PC-3 (cell line): ENCODE measurements around the gene DSCAM. TPM values are rescaled to one million over a fixed set of nuclear protein-coding genes. Genes with fewer than 3 reads are reported as not detected.

ENCODE experiments used
- ATAC-seq: fragments of 200-7000 bp; cut with Tn5 transposase; 2 replicates; pipeline ENCODE4 v1.9.1; 2020; ENCODE audit warnings: mild to moderate bottlenecking, moderate library complexity
- BruUV-seq: library from RNA; stranded (reverse); fragments of 400-500 nt; replicated peaks from 2 replicates; lab custom pipeline; 2021; lab: Mats Ljungman, UMichigan
- CTCF ChIA-PET: fragments of 300-600 bp; sonication (Branson Sonifier 250); formaldehyde crosslinking; loops from one replicate; lab custom pipeline; 2022; ENCODE audit warnings: antibody characterized with exemption; lab: Charles Lee
- POLR2A ChIA-PET: fragments of 300-600 bp; sonication (Branson Sonifier 250); formaldehyde crosslinking; loops from one replicate; lab custom pipeline; 2022; ENCODE audit warnings: antibody characterized with exemption; ENCODE audit not compliant: unreplicated experiment; lab: Charles Lee
- DNase-seq: peaks from one replicate; pipeline ENCODE4 v3.0.0-alpha.2; 2015
- H2AFZ ChIP-seq: fragments of 300-600 bp; sonication (generic); 2 replicates; pipeline ENCODE4 v1.6.0; 2016; ENCODE audit warnings: antibody characterized with exemption, low read length
- H3F3A ChIP-seq: fragments of 300-600 bp; sonication (generic); one replicate; pipeline ENCODE4 v1.6.0; 2017; ENCODE audit warnings: antibody characterized with exemption, low read length, control low read depth, mild to moderate bottlenecking; ENCODE audit not compliant: unreplicated experiment
- H3K27ac ChIP-seq: fragments of 300-600 bp; sonication (generic); 2 replicates; pipeline ENCODE4 v1.5.1; 2016; ENCODE audit warnings: mild to moderate bottlenecking, low read length
- H3K27me3 ChIP-seq: fragments of 300-600 bp; sonication (generic); 2 replicates; pipeline ENCODE4 v1.6.1; 2016; ENCODE audit warnings: low read length, mixed read lengths
- H3K36me3 ChIP-seq: fragments of 300-600 bp; sonication (generic); 2 replicates; pipeline ENCODE4 v1.6.1; 2016; ENCODE audit warnings: low read depth, mixed run types, low read length, mixed read lengths
- H3K4me1 ChIP-seq: fragments of 300-600 bp; sonication (generic); 2 replicates; pipeline ENCODE4 v1.5.1; 2016; ENCODE audit warnings: low read length; ENCODE audit not compliant: insufficient read depth
- H3K4me2 ChIP-seq: fragments of 300-600 bp; sonication (generic); 2 replicates; pipeline ENCODE4 v1.6.0; 2016; ENCODE audit warnings: low read length
- H3K4me3 ChIP-seq: fragments of 300-600 bp; sonication (generic); 2 replicates; pipeline ENCODE4 v1.5.1; 2016; ENCODE audit warnings: mild to moderate bottlenecking, low read length, mixed read lengths
- H3K79me2 ChIP-seq: fragments of 300-600 bp; sonication (generic); 2 replicates; pipeline ENCODE4 v1.6.1; 2017; ENCODE audit warnings: low read length, mixed read lengths
- H3K9ac ChIP-seq: fragments of 300-600 bp; sonication (generic); 2 replicates; pipeline ENCODE4 v1.6.0; 2016; ENCODE audit warnings: mild to moderate bottlenecking, low read length
- H3K9me2 ChIP-seq: fragments of 300-600 bp; sonication (generic); replicated peaks from 2 replicates; pipeline ENCODE4 v1.6.1; 2016; ENCODE audit warnings: mixed run types, low read length, mixed read lengths
- H3K9me3 ChIP-seq: fragments of 300-600 bp; sonication (generic); 2 replicates; pipeline ENCODE4 v1.6.1; 2016; ENCODE audit warnings: low read length, mixed read lengths
- H4K20me1 ChIP-seq: fragments of 300-600 bp; sonication (generic); 2 replicates; pipeline ENCODE4 v1.6.1; 2016; ENCODE audit warnings: low read length, mixed read lengths
- EZH2 ChIP-seq: fragments of 300-600 bp; sonication (generic); IDR thresholded peaks from one replicate; pipeline ENCODE4 v1.6.1; 2017; ENCODE audit warnings: antibody characterized with exemption, mild to moderate bottlenecking, low read length; ENCODE audit not compliant: unreplicated experiment
- EZH2phosphoT487 ChIP-seq: fragments of 300-600 bp; sonication (generic); IDR thresholded peaks from 2 replicates; pipeline ENCODE4 v1.6.1; 2018; ENCODE audit warnings: mild to moderate bottlenecking, antibody characterized with exemption, low read length, borderline replicate concordance
- intact Hi-C: fragments of 100-400 bp; cut with micrococcal nuclease; formaldehyde crosslinking; loops from 2 replicates; pipeline ENCODE4 v1.9.0; 2023
- total RNA-seq: library from RNA; depleted of rRNA; stranded (reverse); fragments of >200 nt; gene quantifications from 2 replicates; pipeline ENCODE4 v1.2.3, GENCODE V29; 2014
- TF ChIP-seq, protein P1 (sequence below): fragments of 300-600 bp; sonication (generic); conservative IDR thresholded peaks from 2 replicates; pipeline ENCODE4 v1.5.1; 2017; ENCODE audit warnings: antibody characterized with exemption, low read depth, mild to moderate bottlenecking, low read length

The DSCAM gene
- total RNA-seq, 1 experiment from 2014 or later, result not detected

DNA sequence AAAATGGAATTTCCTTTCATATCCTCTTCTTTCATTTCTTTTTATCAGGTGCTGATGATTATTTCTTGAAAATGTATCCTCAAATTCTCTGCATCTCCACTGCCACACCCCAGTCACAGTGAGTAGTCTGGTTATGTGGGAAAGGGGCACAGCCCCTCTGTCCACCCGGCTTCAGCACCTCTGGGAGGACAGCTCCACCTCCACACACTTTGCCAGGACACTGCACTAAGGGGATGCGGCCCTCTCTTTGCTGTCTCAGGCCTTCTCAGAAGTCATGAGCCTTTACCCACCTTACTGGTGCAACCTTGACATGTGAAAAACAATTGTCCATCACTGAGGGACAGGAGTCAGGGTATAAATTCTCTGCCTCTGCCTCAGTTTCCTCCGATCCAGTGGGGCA is 546.7 kb downstream of the DSCAM start:
- no peak overlapping the region for H3K27ac ChIP-seq
- CTCF ChIA-PET, result no interaction called here

DNA sequence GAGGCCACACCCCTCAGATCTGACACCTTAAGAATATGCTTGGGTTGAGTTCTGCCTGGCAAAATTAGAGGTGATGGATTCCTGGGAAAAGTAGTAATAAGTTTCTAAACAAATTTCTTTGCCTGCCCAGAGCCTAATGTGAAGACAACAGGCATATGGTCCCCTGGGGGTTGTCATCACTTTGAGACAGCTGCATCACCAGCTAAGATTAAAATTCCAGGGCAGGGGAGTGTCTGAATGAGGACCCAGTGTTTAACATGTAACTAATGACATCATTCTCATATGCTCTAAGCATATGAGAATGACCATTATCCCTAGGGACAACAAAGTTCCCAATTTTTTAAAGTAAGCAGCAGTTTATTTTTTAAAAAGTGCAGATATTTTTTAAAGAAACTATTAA is 547.5 kb downstream of the DSCAM start:
- Histone ChIP-seq H2AFZ (no peak overlapping the region), H3K4me3 (no peak overlapping the region), H3K27me3 (no peaks in the 10 kb centered on the region), H3K9me3 (peaks cover 43% of the 10 kb centered on the region), H3K79me2 (no peaks in the 10 kb centered on the region), H4K20me1 (no peaks in the 10 kb centered on the region), H3K36me3 (no peaks in the 10 kb centered on the region), H3F3A (no peaks in the 10 kb centered on the region), H3K9me2 (no peaks in the 10 kb centered on the region), H3K4me1 (no peaks in the 10 kb centered on the region), H3K9ac (no peak overlapping the region), H3K27ac (no peak overlapping the region), H3K4me2 (no peak overlapping the region)
- BruUV-seq, result no TSS peak
- CTCF ChIA-PET, result no interaction called here
- POLR2A ChIA-PET, result no interaction called here
- intact Hi-C loops, result no loop called here
- TF ChIP-seq, protein P1, sequence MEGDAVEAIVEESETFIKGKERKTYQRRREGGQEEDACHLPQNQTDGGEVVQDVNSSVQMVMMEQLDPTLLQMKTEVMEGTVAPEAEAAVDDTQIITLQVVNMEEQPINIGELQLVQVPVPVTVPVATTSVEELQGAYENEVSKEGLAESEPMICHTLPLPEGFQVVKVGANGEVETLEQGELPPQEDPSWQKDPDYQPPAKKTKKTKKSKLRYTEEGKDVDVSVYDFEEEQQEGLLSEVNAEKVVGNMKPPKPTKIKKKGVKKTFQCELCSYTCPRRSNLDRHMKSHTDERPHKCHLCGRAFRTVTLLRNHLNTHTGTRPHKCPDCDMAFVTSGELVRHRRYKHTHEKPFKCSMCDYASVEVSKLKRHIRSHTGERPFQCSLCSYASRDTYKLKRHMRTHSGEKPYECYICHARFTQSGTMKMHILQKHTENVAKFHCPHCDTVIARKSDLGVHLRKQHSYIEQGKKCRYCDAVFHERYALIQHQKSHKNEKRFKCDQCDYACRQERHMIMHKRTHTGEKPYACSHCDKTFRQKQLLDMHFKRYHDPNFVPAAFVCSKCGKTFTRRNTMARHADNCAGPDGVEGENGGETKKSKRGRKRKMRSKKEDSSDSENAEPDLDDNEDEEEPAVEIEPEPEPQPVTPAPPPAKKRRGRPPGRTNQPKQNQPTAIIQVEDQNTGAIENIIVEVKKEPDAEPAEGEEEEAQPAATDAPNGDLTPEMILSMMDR, result no peak
- TF ChIP-seq EZH2phosphoT487 (no peak), EZH2 (no peak)
- DNase-seq (no peak), ATAC-seq (no peak)

More for the DNA sequence above, 546.7 kb downstream of the DSCAM start:
- Histone ChIP-seq H3K4me3 (no peak overlapping the region), H3K27me3 (no peaks in the 10 kb centered on the region), H3K79me2 (no peaks in the 10 kb centered on the region), H3K4me2 (no peak overlapping the region), H3K4me1 (no peaks in the 10 kb centered on the region), H3K36me3 (no peaks in the 10 kb centered on the region), H2AFZ (no peak overlapping the region), H3K9me3 (peaks cover 41% of the 10 kb centered on the region), H4K20me1 (no peaks in the 10 kb centered on the region), H3F3A (no peaks in the 10 kb centered on the region), H3K9me2 (no peaks in the 10 kb centered on the region), H3K9ac (no peak overlapping the region)
- POLR2A ChIA-PET, result no interaction called here
- ATAC-seq, result no peak
- TF ChIP-seq EZH2, result no peak
- TF ChIP-seq EZH2phosphoT487, result no peak
- TF ChIP-seq, protein P1, result no peak
- no TSS peak for BruUV-seq
- intact Hi-C loops, result no loop called here
- no peak for DNase-seq

DNA sequence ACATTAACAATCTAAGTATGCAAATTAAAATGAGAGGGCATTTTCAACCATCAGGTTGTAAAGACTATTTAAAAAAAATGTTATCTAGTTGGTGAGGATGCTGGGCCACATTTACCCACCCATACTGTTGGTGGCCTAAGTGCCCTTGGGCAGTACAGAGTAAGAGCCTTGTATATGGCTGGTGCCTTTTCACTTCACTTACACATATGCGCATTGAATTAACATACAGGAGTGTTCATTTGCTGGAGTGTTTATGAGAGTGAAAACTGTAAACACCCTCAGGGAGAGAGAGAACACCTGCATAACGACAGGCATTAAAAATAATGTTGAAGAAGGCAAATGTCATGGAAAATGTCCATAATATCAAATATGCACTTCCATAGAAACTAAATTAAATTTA is 552.6 kb downstream of the DSCAM start:
- H3K79me2 ChIP-seq, result no peaks in the 10 kb centered on the region
- H3K9me2 ChIP-seq, result no peaks in the 10 kb centered on the region
- TF ChIP-seq EZH2phosphoT487 (no peak), EZH2 (no peak)
- TF ChIP-seq, protein P1, result no peak
- CTCF ChIA-PET, result no interaction called here
- intact Hi-C loops, result no loop called here
- H3K4me3 ChIP-seq, result no peak overlapping the region
- no peaks in the 10 kb centered on the region for H4K20me1 ChIP-seq
- peaks cover 30% of the 10 kb centered on the region for H3K9me3 ChIP-seq
- BruUV-seq, result no TSS peak
- H2AFZ ChIP-seq, result no peak overlapping the region
- H3K9ac ChIP-seq, result no peak overlapping the region
- H3F3A ChIP-seq, result no peaks in the 10 kb centered on the region
- DNase-seq (no peak), ATAC-seq (no peak)
- no peak overlapping the region for H3K27ac ChIP-seq
- POLR2A ChIA-PET, result no interaction called here
- H3K36me3 ChIP-seq, result no peaks in the 10 kb centered on the region
- no peaks in the 10 kb centered on the region for H3K27me3 ChIP-seq
- H3K4me1 ChIP-seq, result no peaks in the 10 kb centered on the region
- H3K4me2 ChIP-seq, result no peak overlapping the region
